IPS-18c (cell line): ENCODE data around the gene RAMP2.
"Not testable (repeated sequence)": the region's sequence is repeated elsewhere in the genome, so short reads cannot be mapped to it uniquely, and the experiment has no call there.

Experiments
- H3K4me3 ChIP-seq: 2 replicates; pipeline ENCODE4 v1.7.0; 2013; ENCODE audit warnings: low read depth, mild to moderate bottlenecking, low read length, moderate library complexity; ENCODE audit not compliant: insufficient read depth
- H3K9me3 ChIP-seq: one replicate; pipeline ENCODE4 v1.6.1; 2013; ENCODE audit warnings: mild to moderate bottlenecking, low read length, moderate library complexity; ENCODE audit not compliant: control insufficient read depth, insufficient read depth

Gene RAMP2

GRCh38 chr17:42759982-42760651 is 910 bp upstream of the RAMP2 start:
- H3K4me3 ChIP-seq, result peak overlapping the region; percentile 72
- H3K9me3 ChIP-seq, result no peaks in the 10 kb centered on the region

DNA sequence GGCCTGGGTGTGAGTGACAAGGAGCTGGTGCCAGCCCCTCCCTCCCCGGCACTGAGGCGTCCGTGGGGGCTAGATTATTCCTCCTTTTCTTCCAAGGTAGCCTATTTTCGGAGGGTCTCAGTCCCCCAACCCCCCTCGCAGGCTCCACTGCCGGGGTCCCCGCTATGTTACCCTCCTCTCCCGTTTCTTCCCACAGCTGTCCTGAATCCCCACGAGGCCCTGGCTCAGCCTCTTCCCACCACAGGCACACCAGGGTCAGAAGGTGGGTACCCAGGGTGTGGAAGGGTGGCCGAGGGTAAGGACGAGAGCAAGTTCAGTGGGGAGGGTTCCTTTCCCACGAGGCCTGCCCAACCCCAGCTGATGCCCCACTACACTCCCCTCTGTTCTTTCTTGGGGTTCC is 611 bp downstream of the RAMP2 start:
- no peaks in the 10 kb centered on the region for H3K9me3 ChIP-seq
- peak overlapping the region; percentile 72 for H3K4me3 ChIP-seq

DNA sequence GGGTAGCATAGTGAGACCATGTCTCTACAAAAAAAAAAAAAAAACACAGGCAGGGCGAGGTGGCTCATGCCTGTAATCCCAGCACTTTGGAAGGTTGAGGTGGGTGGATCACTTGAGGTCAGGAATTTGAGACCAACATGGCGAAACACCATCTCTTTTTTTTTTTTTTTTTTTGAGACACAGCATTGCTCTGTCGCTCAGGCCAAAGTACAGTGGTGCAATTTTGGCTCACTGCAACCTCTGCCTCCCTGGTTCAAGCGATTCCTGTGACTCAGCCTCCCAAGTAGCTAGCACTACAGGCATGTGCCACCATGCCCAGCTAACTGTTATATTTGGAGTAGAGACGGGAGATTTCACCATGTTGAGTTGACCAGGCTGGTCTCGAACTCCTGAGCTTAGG is 5.1 kb downstream of the RAMP2 start:
- H3K4me3 ChIP-seq, result no peak overlapping the region
- no peaks in the 10 kb centered on the region for H3K9me3 ChIP-seq

- Histone ChIP-seq H3K4me3 (no peak overlapping the region), H3K9me3 (no peaks in the 10 kb centered on the region)
Observed at GRCh38 chr17:42767512-42767911, 6.5 kb downstream of the RAMP2 start.

- H3K4me3 ChIP-seq, result not testable (repeated sequence)
Observed at GRCh38 chr17:42768006-42768405, 7.0 kb downstream of the RAMP2 start.

GRCh38 chr17:42769964-42770363 is 8.9 kb downstream of the RAMP2 start:
- not testable (repeated sequence) for H3K4me3 ChIP-seq, H3K9me3 ChIP-seq

More at GRCh38 chr17:42768006-42768405, 7.0 kb downstream of the RAMP2 start:
- H3K9me3 ChIP-seq, result not testable (repeated sequence)

GRCh38 chr17:42772945-42773289 is 11.9 kb downstream of the RAMP2 start:
- H3K9me3 ChIP-seq, result no peaks in the 10 kb centered on the region

DNA sequence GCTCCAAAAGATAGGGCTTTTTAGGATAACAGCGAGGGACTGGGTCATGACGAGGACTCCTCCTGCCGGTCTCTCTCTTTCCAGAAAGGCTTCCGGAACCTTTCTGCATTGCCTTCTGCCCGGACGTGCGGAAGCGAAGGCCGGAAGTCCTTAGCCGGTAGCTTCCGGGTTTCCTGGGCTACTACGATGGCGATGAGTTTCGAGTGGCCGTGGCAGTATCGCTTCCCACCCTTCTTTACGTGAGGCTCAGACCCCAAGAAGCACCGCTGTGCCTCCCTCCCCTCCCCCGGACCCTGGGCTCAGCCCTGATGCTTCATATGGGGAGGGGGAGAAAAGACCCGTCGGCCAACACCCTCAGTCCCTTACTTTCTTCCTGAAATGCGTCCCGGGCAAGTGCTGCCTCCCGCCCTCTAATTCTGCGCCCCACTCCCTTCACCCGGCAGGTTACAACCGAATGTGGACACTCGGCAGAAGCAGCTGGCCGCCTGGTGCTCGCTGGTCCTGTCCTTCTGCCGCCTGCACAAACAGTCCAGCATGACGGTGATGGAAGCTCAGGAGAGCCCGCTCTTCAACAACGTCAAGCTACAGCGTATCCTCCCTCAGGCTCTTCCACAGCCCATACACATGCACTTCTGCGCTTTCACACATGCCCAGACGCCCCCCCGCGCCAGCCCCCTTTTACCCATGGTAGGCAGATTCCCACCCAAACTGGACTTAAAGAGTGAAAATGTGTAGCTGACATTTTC is 12.4 kb downstream of the RAMP2 start, which contains the start of gene VPS25:
VPS25 (plus strand) TSS at position 160 of the 746 bp plus-strand sequence; CDS start at position 187, 27 bp downstream.
- Histone ChIP-seq H3K4me3 (peak within 1 kb of the TSS; percentile 91), H3K9me3 (no peaks in the 10 kb centered on the region)

More at GRCh38 chr17:42772945-42773289, 11.9 kb downstream of the RAMP2 start:
- peak overlapping the region; percentile 91 for H3K4me3 ChIP-seq

DNA sequence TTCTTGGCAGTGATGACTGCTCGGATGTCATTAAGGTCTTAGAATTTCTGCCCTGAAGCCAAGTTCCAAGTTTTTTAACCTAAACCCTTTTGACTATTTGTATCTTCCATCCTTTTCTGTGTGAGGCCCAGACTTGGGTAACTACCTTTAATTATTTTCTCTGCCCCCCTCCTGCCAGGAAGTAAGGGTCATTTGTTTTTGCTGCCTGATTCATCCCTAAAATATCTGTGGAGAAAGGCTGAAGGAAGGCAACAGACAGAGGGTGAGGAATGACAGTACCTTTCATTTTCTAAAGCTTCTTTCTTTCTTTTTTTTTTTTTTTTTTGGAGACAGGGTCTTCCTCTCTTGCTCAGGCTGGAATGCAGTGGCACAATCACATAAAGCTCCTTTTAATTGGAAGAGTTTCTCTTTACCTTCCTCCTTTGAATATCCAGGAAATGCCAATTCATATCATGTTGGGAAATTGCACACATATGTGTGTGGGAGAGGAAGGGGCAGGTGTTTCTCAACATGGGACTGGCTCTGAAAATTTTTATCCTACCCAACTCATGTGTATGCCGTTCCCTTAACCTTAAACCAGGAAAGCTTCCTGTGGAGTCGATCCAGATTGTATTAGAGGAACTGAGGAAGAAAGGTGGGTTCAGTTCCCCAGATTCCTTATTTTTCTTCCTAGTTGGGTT is 13.2 kb downstream of the RAMP2 start:
- Histone ChIP-seq H3K4me3 (peak overlapping the region; percentile 91), H3K9me3 (no peaks in the 10 kb centered on the region)

DNA sequence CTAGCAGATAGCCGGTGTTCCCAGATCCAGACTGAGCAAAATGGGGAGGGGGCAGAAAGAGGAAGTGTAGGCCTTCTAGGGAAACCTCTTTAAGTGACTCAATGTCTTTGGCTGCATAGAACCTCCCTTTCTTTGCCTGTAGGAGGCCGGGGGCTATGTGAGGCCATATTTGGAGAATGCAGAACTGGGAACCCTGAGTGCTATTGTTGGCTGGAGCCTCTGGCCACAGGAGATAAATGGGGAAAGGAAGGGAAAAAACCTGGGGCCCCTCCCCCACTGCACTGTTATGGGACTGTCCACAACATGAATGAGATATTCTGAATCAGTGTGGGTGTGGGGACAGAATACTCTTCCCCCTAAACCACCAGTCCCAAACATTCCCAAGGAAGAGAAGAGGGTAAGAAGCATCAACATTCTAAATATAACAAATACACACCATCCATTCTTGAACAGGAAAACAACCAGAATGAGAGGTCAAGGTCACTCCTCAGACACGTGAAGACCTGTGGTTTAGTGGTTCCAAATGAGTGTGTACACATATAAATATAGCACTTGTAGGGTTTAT is 14.6 kb downstream of the RAMP2 start:
- no peak overlapping the region for H3K4me3 ChIP-seq
- H3K9me3 ChIP-seq, result no peaks in the 10 kb centered on the region

- Histone ChIP-seq H3K9me3 (no peaks in the 10 kb centered on the region), H3K4me3 (no peak overlapping the region)
Observed at GRCh38 chr17:42778570-42778969, 17.5 kb downstream of the RAMP2 start.

- Histone ChIP-seq H3K9me3 (no peaks in the 10 kb centered on the region), H3K4me3 (no peak overlapping the region)
Observed at GRCh38 chr17:42779304-42779935, 18.4 kb downstream of the RAMP2 start.

DNA sequence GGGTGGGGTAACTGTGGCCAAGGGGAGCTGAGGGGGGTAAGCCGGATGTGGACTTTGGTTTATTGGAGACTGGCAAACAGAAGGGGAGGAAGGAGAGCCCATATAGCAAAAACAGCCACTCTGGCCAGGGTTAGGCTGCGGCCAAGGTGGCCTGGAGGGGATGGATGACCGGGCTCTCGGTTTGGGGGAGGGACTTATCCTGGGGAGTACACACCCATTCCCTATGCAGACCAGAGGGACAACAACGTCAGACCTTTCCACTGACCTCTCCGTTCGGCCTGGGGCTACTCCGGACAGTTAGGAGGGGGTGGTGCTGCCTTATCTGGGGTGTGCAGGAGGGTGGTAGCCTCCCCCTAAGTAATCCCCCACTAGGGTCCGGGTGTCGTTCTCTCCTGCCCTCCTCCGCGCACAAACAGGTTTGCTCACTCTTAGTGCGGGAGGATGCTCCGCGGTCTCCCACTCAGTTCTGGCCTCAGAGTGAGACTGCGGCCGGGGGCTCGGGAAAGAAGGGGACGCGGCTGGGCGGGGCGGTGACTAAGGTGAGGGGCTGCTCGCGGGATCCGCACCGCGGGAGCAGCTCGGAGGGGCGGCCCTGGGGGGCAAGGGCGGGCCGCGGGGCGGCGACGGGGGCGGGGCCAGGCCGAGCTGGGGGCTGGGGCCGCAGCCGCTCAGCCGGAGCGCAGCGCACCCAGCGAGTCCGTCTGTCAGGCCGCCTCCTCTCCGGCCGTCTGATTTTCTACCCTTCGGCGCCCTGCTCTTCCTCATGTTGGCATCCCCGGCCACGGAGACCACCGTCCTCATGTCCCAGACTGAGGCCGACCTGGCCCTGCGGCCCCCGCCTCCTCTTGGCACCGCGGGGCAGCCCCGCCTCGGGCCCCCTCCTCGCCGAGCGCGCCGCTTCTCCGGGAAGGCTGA is 19.2 kb downstream of the RAMP2 start, which contains the start of gene WNK4:
WNK4 (plus strand) TSS at position 675 of the 915 bp plus-strand sequence; CDS start at position 764, 89 bp downstream.
- no peaks in the 10 kb centered on the region for H3K9me3 ChIP-seq

DNA sequence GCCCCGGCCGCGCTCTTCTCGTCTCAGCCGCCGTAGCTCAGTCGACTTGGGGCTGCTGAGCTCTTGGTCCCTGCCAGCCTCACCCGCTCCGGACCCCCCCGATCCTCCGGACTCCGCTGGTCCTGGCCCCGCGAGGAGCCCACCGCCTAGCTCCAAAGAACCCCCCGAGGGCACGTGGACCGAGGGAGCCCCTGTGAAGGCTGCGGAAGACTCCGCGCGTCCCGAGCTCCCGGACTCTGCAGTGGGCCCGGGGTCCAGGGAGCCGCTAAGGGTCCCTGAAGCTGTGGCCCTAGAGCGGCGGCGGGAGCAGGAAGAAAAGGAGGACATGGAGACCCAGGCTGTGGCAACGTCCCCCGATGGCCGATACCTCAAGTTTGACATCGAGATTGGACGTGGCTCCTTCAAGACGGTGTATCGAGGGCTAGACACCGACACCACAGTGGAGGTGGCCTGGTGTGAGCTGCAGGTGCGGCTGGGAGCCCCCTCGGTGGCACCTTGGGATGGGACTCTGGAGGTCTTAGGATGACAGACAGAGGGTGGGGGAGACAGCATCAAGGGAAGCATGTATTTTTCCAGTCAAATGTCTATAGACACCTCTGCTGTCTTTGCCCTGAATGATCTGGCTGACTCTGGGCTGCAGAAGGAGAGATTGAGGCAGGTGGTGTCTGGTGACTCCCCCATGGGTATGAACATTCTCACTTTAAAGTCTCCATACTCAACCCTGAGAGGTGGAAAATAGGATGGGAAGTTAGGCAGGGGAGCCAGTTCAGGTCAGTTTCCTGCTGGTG is 20.0 kb downstream of the RAMP2 start:
- peak overlapping the region; percentile 64 for H3K4me3 ChIP-seq
- H3K9me3 ChIP-seq, result no peaks in the 10 kb centered on the region

More for the DNA sequence above, 19.2 kb downstream of the RAMP2 start, which contains the start of gene WNK4:
- peak within 1 kb of the TSS; percentile 64 for H3K4me3 ChIP-seq

- Histone ChIP-seq H3K4me3 (peak overlapping the region; percentile 64; the same call in 1 of the 2 replicates), H3K9me3 (no peaks in the 10 kb centered on the region)
Observed at GRCh38 chr17:42781639-42782165, 20.7 kb downstream of the RAMP2 start.
